Erythroblast (primary cell): ENCODE results near the gene RASAL1.

Source experiments
- GATA1 ChIP-seq: IDR thresholded peaks from 2 replicates; pipeline ENCODE4 v1.6.1; 2011; ENCODE audit warnings: low read depth, mild to moderate bottlenecking, control low read depth, low read length, moderate library complexity
- POLR2A ChIP-seq: IDR thresholded peaks from 2 replicates; pipeline ENCODE4 v1.6.1; 2011; ENCODE audit warnings: mild to moderate bottlenecking, low read length

DNA sequence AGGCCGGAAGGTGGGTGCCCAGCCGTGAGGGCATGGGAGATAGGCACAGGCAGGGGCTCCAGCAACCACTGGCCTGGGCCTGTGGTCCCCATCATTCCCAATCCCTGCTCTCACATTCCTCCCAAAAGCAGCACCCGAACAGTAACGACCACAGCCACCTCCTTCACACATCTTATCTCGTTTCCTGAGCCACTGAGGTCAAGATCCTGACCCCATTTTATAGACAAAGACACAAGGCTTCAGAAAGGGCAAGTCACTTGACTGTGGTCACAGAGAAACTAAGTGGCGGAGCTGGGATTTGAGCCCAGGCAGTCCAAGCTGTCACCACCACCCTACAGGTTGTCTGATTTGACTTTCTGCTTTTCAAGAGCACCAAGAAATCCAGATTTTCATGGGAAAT, 40.2 kb downstream of the RASAL1 start:
- TF ChIP-seq POLR2A: no peak
- no peak for TF ChIP-seq GATA1
